SU-DHL-6 (cell line): ENCODE data around the gene KRT35.

ENCODE experiments used
- H2AFZ ChIP-seq: fragments of 200-600 bp; sonication (generic); 2 replicates; pipeline ENCODE4 v1.6.1; 2014; ENCODE audit warnings: low read depth, mild to moderate bottlenecking, moderate library complexity, mixed read lengths, antibody characterized with exemption, low read length; ENCODE audit not compliant: severe bottlenecking
- H3F3A ChIP-seq: fragments of 200-600 bp; shearing (Covaris generic); 2 replicates; pipeline ENCODE4 v1.6.0; 2016; ENCODE audit warnings: antibody characterized with exemption, mild to moderate bottlenecking; ENCODE audit not compliant: insufficient read depth
- H3K27ac ChIP-seq: fragments of 200-600 bp; sonication (generic); 2 replicates; pipeline ENCODE4 v1.5.1; 2016; ENCODE audit warnings: low read depth, mild to moderate bottlenecking, low read length, moderate library complexity, mixed read lengths
- H3K27me3 ChIP-seq: fragments of 200-600 bp; sonication (generic), shearing (Covaris generic); 2 replicates; pipeline ENCODE4 v1.6.0; 2014; ENCODE audit warnings: mild to moderate bottlenecking, low read length
- H3K36me3 ChIP-seq: fragments of 200-600 bp; sonication (generic); 2 replicates; pipeline ENCODE4 v1.6.1; 2014; ENCODE audit warnings: mild to moderate bottlenecking, low read length, mixed read lengths
- H3K4me2 ChIP-seq: fragments of 300-600, 200-600 bp; shearing (Covaris generic), sonication (generic); 2 replicates; pipeline ENCODE4 v1.6.0; 2014; ENCODE audit warnings: low read length, low read depth, mild to moderate bottlenecking; ENCODE audit not compliant: poor library complexity, severe bottlenecking
- H3K4me3 ChIP-seq: fragments of 200-600 bp; sonication (generic); 2 replicates; pipeline ENCODE4 v1.5.1; 2014; ENCODE audit warnings: antibody characterized with exemption, low read length, mild to moderate bottlenecking, mixed read lengths; ENCODE audit not compliant: insufficient read depth, poor library complexity, severe bottlenecking
- H3K79me2 ChIP-seq: fragments of 200-600 bp; sonication (generic); 2 replicates; pipeline ENCODE4 v1.6.1; 2014; ENCODE audit warnings: mild to moderate bottlenecking, low read length, moderate library complexity; ENCODE audit not compliant: insufficient read depth
- H3K9ac ChIP-seq: fragments of 200-600 bp; sonication (generic); 2 replicates; pipeline ENCODE4 v1.7.0; 2014; ENCODE audit warnings: mild to moderate bottlenecking, low read length
- H3K9me2 ChIP-seq: fragments of 200-600 bp; sonication (generic); replicated peaks from 2 replicates; pipeline ENCODE4 v1.6.1; 2014; ENCODE audit warnings: low read length; ENCODE audit not compliant: insufficient read depth
- H3K9me3 ChIP-seq: fragments of 200-600 bp; sonication (generic); 2 replicates; pipeline ENCODE4 v1.6.1; 2014; ENCODE audit warnings: low read length, mixed read lengths; ENCODE audit not compliant: insufficient read depth
- H4K20me1 ChIP-seq: fragments of 200-600 bp; sonication (generic); 2 replicates; pipeline ENCODE4 v1.6.1; 2014; ENCODE audit warnings: low read depth, mild to moderate bottlenecking, antibody characterized with exemption, low read length, moderate library complexity, mixed read lengths
- CTCF ChIP-seq: fragments of 200-600 bp; sonication (generic); IDR thresholded peaks from one replicate; pipeline ENCODE4 v1.5.1; 2017; ENCODE audit warnings: antibody characterized with exemption, mild to moderate bottlenecking, low read length, moderate library complexity; ENCODE audit not compliant: insufficient read depth, poor library complexity, severe bottlenecking
- EZH2phosphoT487 ChIP-seq: fragments of 200-600 bp; sonication (generic), shearing (Covaris generic); conservative IDR thresholded peaks from 2 replicates; pipeline ENCODE4 v1.6.1; 2018; ENCODE audit warnings: mild to moderate bottlenecking, antibody characterized with exemption, low read length, moderate library complexity, mixed read lengths

The KRT35 gene

GRCh38 chr17:41507315-41507880, 26.4 kb upstream of the KRT35 start:
- H3K79me2 ChIP-seq, result no peaks in the 10 kb centered on the region
- H3K9me3 ChIP-seq, result no peaks in the 10 kb centered on the region
- H3K36me3 ChIP-seq, result no peaks in the 10 kb centered on the region
- no peaks in the 10 kb centered on the region for H3K27me3 ChIP-seq
- no peak overlapping the region for H3K4me2 ChIP-seq
- H3K27ac ChIP-seq, result no peak overlapping the region
- no peaks in the 10 kb centered on the region for H4K20me1 ChIP-seq
- H3K9ac ChIP-seq, result no peak overlapping the region
- no peaks in the 10 kb centered on the region for H3F3A ChIP-seq
- no peak overlapping the region for H2AFZ ChIP-seq
- TF ChIP-seq EZH2phosphoT487, result no peak
- no peak for TF ChIP-seq CTCF
- no peaks in the 10 kb centered on the region for H3K9me2 ChIP-seq
- H3K4me3 ChIP-seq, result no peak overlapping the region

DNA sequence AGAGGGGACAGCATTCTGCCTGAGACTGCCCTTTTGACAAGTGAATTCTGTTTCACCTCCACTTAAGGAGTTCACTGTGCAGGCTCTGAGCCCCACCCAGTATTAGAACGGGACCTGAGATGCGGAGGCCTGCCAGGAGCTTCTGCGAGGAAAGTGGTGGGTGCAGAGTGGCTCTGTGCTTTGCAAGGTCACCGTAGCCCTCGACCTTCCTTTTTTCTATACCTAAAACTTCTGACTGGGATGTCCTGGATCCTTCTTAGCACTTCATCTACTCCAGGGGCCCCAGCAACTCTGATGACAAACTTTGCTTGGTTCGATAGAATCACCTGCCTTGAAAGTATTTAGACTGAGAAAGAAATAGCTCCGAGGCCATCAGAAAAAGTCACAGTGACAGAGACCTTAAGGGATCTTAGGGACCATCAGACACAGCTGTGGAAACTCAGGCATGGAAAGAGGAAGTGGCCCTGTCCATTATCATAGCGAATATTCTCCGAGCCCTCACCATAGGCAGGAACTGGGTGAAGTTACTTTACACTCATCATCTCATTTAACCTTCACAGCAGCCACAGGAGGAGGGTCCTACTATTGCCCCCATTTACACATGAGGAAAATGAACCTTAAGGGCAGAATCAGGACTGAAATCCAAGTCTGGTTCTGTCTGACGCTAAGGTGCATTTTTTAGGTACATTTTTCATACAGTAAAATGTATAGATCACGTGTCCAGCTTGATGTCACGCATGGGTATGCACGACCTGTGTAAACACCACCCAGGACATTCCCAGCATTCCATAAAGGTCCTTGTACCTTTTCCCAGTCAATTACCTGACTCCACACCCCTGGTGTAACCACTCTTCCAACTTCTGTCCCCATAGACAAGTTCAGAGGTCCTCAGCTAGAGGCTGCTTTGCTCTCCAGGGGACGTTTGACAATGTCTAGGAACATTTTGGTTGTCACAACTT, 25.1 kb upstream of the KRT35 start:
- Histone ChIP-seq H3K36me3 (no peaks in the 10 kb centered on the region), H3K27me3 (no peaks in the 10 kb centered on the region), H3F3A (no peaks in the 10 kb centered on the region)

GRCh38 chr17:41505007-41505808, 24.3 kb upstream of the KRT35 start, which contains the start of gene KRT13:
Gene KRT13, minus strand, starts transcription at chr17:41505612. Its CDS starts 62 bp downstream, at chr17:41505550.
- H3K9me3 ChIP-seq, result no peaks in the 10 kb centered on the region
- H3K79me2 ChIP-seq, result no peaks in the 10 kb centered on the region
- TF ChIP-seq EZH2phosphoT487 (no peak), CTCF (no peak)
- no peaks in the 10 kb centered on the region for H4K20me1 ChIP-seq
- H3F3A ChIP-seq, result no peaks in the 10 kb centered on the region
- no peaks in the 10 kb centered on the region for H3K36me3 ChIP-seq
- H3K27me3 ChIP-seq, result no peaks in the 10 kb centered on the region
- H3K9me2 ChIP-seq, result no peaks in the 10 kb centered on the region
- no peak within 1 kb of the TSS for H3K4me3 ChIP-seq
- H3K27ac ChIP-seq, result no peak within 1 kb of the TSS
- H2AFZ ChIP-seq, result no peak within 1 kb of the TSS
- H3K9ac ChIP-seq, result no peak within 1 kb of the TSS
- no peak within 1 kb of the TSS for H3K4me2 ChIP-seq

More for the DNA sequence above, 25.1 kb upstream of the KRT35 start:
- no peak overlapping the region for H2AFZ ChIP-seq
- no peak for TF ChIP-seq EZH2phosphoT487
- TF ChIP-seq CTCF, result no peak
- H3K9me3 ChIP-seq, result no peaks in the 10 kb centered on the region
- H3K27ac ChIP-seq, result no peak overlapping the region
- no peaks in the 10 kb centered on the region for H4K20me1 ChIP-seq
- no peaks in the 10 kb centered on the region for H3K79me2 ChIP-seq
- H3K9me2 ChIP-seq, result no peaks in the 10 kb centered on the region
- H3K9ac ChIP-seq, result no peak overlapping the region
- H3K4me3 ChIP-seq, result no peak overlapping the region
- H3K4me2 ChIP-seq, result no peak overlapping the region
